Neural cell (in vitro differentiated cells): ENCODE measurements around the gene NTRK1. TPM values are rescaled to one million over a fixed set of nuclear protein-coding genes. Genes with fewer than 3 reads are reported as not detected.

ENCODE experiments used
- H2AFZ ChIP-seq: fragments of 200-600, 300-800 bp; sonication (generic), shearing (Covaris generic); 2 replicates; pipeline ENCODE4 v1.6.0; 2014; ENCODE audit warnings: low read depth, mild to moderate bottlenecking, antibody characterized with exemption, low read length, moderate library complexity
- H3F3A ChIP-seq: fragments of 200-600 bp; shearing (Covaris generic); 2 replicates; pipeline ENCODE4 v1.6.1; 2016; ENCODE audit warnings: mild to moderate bottlenecking, moderate library complexity, mixed read lengths, antibody characterized with exemption, low read length; ENCODE audit not compliant: insufficient read depth, poor library complexity, severe bottlenecking
- H3K27ac ChIP-seq: fragments of 200-600, 300-800 bp; sonication (generic), shearing (Covaris generic); 2 replicates; pipeline ENCODE4 v1.5.1; 2014; ENCODE audit warnings: mild to moderate bottlenecking, low read length, moderate library complexity
- H3K27me3 ChIP-seq: fragments of 300-800, 200-600 bp; sonication (generic), shearing (Covaris generic); 2 replicates; pipeline ENCODE4 v1.6.0; 2014; ENCODE audit warnings: mild to moderate bottlenecking, low read depth, low read length, moderate library complexity; ENCODE audit not compliant: insufficient read depth
- H3K36me3 ChIP-seq: fragments of 300-800, 200-600 bp; sonication (generic), shearing (Covaris generic); 2 replicates; pipeline ENCODE4 v1.5.1; 2014; ENCODE audit warnings: mild to moderate bottlenecking, antibody characterized with exemption, low read length, moderate library complexity; ENCODE audit not compliant: insufficient read depth
- H3K4me2 ChIP-seq: fragments of 300-800, 200-600 bp; sonication (generic), shearing (Covaris generic); 2 replicates; pipeline ENCODE4 v1.6.0; 2014; ENCODE audit warnings: mild to moderate bottlenecking, low read length
- H3K4me3 ChIP-seq: fragments of 300-800, 200-600 bp; sonication (generic), shearing (Covaris generic); 2 replicates; pipeline ENCODE4 v1.5.1; 2014; ENCODE audit warnings: mild to moderate bottlenecking, low read length, moderate library complexity
- H3K79me2 ChIP-seq: fragments of 200-600 bp; shearing (Covaris generic); replicated peaks from 2 replicates; pipeline ENCODE4 v1.6.0; 2014; ENCODE audit warnings: mild to moderate bottlenecking, low read length, moderate library complexity; ENCODE audit not compliant: insufficient read depth
- H3K9ac ChIP-seq: fragments of 300-800, 200-600 bp; sonication (generic), shearing (Covaris generic); 2 replicates; pipeline ENCODE4 v1.6.1; 2016; ENCODE audit warnings: mild to moderate bottlenecking, low read length, mixed read lengths
- H3K9me2 ChIP-seq: fragments of 200-600 bp; shearing (Covaris generic); 2 replicates; pipeline ENCODE4 v1.6.1; 2016; ENCODE audit warnings: mild to moderate bottlenecking, low read length, mixed read lengths; ENCODE audit not compliant: insufficient read depth
- H3K9me3 ChIP-seq: fragments of 200-600, 300-800 bp; sonication (generic), shearing (Covaris generic); 2 replicates; pipeline ENCODE4 v1.6.1; 2016; ENCODE audit warnings: mild to moderate bottlenecking, mixed run types, low read length, moderate library complexity, mixed read lengths
- H4K20me1 ChIP-seq: fragments of 200-600 bp; shearing (Covaris generic); 2 replicates; pipeline ENCODE4 v1.6.1; 2016; ENCODE audit warnings: mild to moderate bottlenecking, mixed run types; ENCODE audit not compliant: insufficient read depth
- CTCF ChIP-seq: fragments of 450-650 bp; IDR thresholded peaks from 2 replicates; pipeline ENCODE4 v1.5.1; 2014; ENCODE audit warnings: antibody characterized with exemption, mild to moderate bottlenecking, moderate library complexity; ENCODE audit not compliant: poor library complexity, severe bottlenecking
- EZH2 ChIP-seq: fragments of 200-600, 300-800 bp; shearing (Covaris generic), sonication (generic); IDR thresholded peaks from 2 replicates; pipeline ENCODE4 v1.6.1; 2014; ENCODE audit warnings: antibody characterized with exemption, low read length, borderline replicate concordance, mild to moderate bottlenecking; ENCODE audit not compliant: insufficient read depth, poor library complexity, severe bottlenecking
- MXI1 ChIP-seq: fragments of 450-650 bp; conservative IDR thresholded peaks from 2 replicates; pipeline ENCODE4 v1.6.1; 2014; ENCODE audit warnings: antibody characterized with exemption, mild to moderate bottlenecking; ENCODE audit not compliant: poor library complexity, severe bottlenecking
- RAD21 ChIP-seq: fragments of 450-650 bp; conservative IDR thresholded peaks from 2 replicates; pipeline ENCODE4 v1.6.1; 2014; ENCODE audit warnings: antibody characterized with exemption, mild to moderate bottlenecking, moderate library complexity
- REST ChIP-seq: IDR thresholded peaks from 2 replicates; pipeline ENCODE4 v1.6.1; 2012; ENCODE audit warnings: borderline replicate concordance
- SMC3 ChIP-seq: fragments of 450-650 bp; conservative IDR thresholded peaks from 2 replicates; pipeline ENCODE4 v1.6.1; 2014; ENCODE audit warnings: antibody characterized with exemption, mild to moderate bottlenecking, moderate library complexity; ENCODE audit not compliant: poor library complexity
- polyA plus RNA-seq: library from polyadenylated mRNA; depleted of rRNA; stranded (reverse); fragments of >200 nt; gene quantifications from 2 replicates; pipeline ENCODE4 v1.2.3, GENCODE V29; 2014

Gene NTRK1
- polyA plus RNA-seq, 1 donor from 2014 or later: 4.9 TPM

GRCh38 chr1:156864796-156865195, 4.1 kb downstream of the NTRK1 start:
- H3K4me2 ChIP-seq: no peak overlapping the region
- no peak overlapping the region for H3K27ac ChIP-seq
- no peak overlapping the region for H2AFZ ChIP-seq
- no peak overlapping the region for H3K4me3 ChIP-seq
- H3K9ac ChIP-seq: no peak overlapping the region
- no peaks in the 10 kb centered on the region for H3K9me2 ChIP-seq
- H3K36me3 ChIP-seq: no peaks in the 10 kb centered on the region
- no peaks in the 10 kb centered on the region for H4K20me1 ChIP-seq
- no peaks in the 10 kb centered on the region for H3K9me3 ChIP-seq
- peaks cover 36% of the 10 kb centered on the region for H3K27me3 ChIP-seq
- H3F3A ChIP-seq: no peaks in the 10 kb centered on the region
- no peaks in the 10 kb centered on the region for H3K79me2 ChIP-seq
- no peak for TF ChIP-seq RAD21
- TF ChIP-seq SMC3: no peak
- no peak for TF ChIP-seq REST
- TF ChIP-seq CTCF: no peak
- no peak for TF ChIP-seq EZH2
- TF ChIP-seq MXI1: no peak

GRCh38 chr1:156865258-156865657, 4.6 kb downstream of the NTRK1 start:
- H3F3A ChIP-seq: no peaks in the 10 kb centered on the region

More at GRCh38 chr1:156865258-156865657, 4.6 kb downstream of the NTRK1 start:
- H4K20me1 ChIP-seq: no peaks in the 10 kb centered on the region
- TF ChIP-seq EZH2 (no peak), SMC3 (no peak), CTCF (no peak), MXI1 (no peak)
- no peak overlapping the region for H3K4me2 ChIP-seq
- H3K27ac ChIP-seq: no peak overlapping the region
- H3K9me3 ChIP-seq: no peaks in the 10 kb centered on the region
- H3K27me3 ChIP-seq: peaks cover 32% of the 10 kb centered on the region
- H3K79me2 ChIP-seq: no peaks in the 10 kb centered on the region
- no peaks in the 10 kb centered on the region for H3K9me2 ChIP-seq
- no peak overlapping the region for H2AFZ ChIP-seq
- H3K4me3 ChIP-seq: no peak overlapping the region
- no peak overlapping the region for H3K9ac ChIP-seq
- H3K36me3 ChIP-seq: no peaks in the 10 kb centered on the region
